HG02970 (cell line): Measurements from ENCODE around the gene KRT80.

Source experiments
- ATAC-seq: cut with Tn5 transposase; IDR thresholded peaks from one replicate; pipeline ENCODE4 v1.9.1; 2021; ENCODE audit warnings: mild to moderate bottlenecking, moderate library complexity, moderate number of reproducible peaks; ENCODE audit not compliant: unreplicated experiment, low FRiP score

KRT80 gene

GRCh38 chr12:52200086-52200780 lies 8.4 kb upstream of the KRT80 start:
- no peak for ATAC-seq

- ATAC-seq, result no peak
Observed at GRCh38 chr12:52199294-52199919, 7.6 kb upstream of the KRT80 start.

GRCh38 chr12:52198454-52199215 lies 6.8 kb upstream of the KRT80 start:
- no peak for ATAC-seq

GRCh38 chr12:52197371-52198231 lies 5.8 kb upstream of the KRT80 start:
- ATAC-seq, result no peak

DNA sequence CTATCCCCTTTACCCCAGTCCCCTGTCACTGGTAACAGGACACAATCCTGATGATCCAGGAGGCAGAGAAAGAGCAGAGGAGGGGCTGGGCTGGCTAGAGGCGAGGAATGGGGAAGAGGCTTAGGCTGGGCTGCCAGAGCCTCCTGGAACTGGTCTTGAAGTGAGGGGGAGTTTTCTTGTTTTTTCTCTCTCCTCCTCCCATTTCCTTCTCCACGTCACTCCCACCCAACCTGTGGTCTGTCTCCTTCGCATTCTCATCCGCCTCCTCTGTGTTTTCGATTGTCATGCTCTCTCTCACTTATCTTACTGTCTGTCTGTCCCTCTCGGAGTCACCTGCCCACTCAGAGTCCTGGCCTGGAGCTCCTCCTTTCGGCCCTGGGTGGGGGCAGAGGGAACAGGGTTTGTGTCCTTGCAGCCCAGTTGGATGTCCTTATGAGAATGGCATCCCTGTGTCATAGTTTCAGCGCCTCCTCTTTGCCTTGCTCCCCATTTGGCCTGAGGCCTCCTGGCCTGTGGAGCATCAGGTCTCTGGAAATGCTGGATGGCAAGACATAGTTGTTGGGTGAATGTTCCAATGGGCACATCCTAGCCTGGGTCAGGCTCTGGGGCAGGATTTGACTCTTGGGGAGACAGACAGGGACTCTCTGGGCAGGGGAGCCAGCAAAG lies 3.4 kb upstream of the KRT80 start:
- no peak for ATAC-seq

DNA sequence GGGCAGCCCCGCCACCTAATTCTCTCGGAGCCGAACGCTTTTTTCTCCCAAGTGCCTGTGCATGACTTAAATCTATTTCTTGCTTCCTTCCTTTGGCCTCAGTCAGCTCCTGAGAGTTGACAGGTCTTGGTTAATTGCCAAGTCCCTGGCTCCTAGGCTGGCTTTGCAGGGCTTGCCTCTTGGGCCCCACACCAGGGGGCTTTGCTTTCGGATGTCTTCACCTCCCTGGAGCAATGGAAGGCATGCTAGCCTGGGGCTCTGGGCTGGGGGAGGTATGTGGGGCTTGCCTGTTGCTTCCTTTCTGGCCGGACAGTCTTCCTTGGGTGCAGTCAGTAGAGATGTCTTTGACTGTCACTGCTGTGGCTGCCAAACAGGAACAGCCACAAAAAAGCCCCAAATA lies 2.2 kb upstream of the KRT80 start:
- ATAC-seq, result no peak

- no peak for ATAC-seq
Observed at GRCh38 chr12:52193532-52193931, 1.7 kb upstream of the KRT80 start.

GRCh38 chr12:52190860-52191729 lies 719 bp downstream of the KRT80 start:
- ATAC-seq, result no peak

GRCh38 chr12:52189376-52190174 lies 2.2 kb downstream of the KRT80 start:
- ATAC-seq, result no peak

DNA sequence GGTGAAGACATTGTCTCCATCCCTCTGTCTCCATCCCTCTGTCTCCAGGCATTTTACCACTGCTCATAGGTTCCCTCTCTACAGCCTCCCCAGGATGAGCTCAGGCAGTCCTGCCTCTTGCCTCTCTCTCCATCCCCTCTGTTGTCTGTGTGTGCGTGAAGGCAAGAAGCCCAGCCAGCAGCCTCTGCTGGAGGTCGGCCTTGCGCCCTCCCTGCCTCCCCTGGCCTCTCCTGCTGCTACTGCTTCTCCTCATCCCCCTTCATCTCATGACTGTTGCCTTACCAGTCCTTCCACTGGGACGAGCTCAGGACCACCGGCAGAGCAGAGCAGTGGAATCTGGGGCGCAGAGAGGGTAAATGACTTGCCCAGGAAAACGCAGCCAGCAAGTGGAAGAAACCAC lies 3.2 kb downstream of the KRT80 start:
- no peak for ATAC-seq

DNA sequence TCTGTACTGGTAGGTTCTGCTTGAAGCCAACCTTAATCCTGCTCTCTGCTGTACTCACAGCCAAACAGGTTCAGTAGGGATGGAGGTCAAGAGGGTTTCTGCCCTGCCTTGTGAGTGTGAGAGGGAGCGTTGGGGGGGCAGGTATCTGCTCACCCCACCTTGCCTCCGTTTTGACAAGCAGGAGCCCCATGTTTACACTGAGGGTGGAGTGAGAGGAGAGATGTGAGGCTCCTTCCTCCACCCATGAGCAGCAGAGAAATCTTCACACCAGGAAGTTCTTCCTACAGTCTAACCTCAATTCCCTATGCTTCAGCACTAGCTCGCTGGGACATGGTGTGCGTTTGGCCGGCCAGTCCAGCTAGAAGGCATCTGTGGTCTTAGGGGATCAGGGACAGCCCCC lies 4.2 kb downstream of the KRT80 start:
- ATAC-seq, result no peak

- ATAC-seq, result no peak
Observed at GRCh38 chr12:52187206-52187605, 4.6 kb downstream of the KRT80 start.

DNA sequence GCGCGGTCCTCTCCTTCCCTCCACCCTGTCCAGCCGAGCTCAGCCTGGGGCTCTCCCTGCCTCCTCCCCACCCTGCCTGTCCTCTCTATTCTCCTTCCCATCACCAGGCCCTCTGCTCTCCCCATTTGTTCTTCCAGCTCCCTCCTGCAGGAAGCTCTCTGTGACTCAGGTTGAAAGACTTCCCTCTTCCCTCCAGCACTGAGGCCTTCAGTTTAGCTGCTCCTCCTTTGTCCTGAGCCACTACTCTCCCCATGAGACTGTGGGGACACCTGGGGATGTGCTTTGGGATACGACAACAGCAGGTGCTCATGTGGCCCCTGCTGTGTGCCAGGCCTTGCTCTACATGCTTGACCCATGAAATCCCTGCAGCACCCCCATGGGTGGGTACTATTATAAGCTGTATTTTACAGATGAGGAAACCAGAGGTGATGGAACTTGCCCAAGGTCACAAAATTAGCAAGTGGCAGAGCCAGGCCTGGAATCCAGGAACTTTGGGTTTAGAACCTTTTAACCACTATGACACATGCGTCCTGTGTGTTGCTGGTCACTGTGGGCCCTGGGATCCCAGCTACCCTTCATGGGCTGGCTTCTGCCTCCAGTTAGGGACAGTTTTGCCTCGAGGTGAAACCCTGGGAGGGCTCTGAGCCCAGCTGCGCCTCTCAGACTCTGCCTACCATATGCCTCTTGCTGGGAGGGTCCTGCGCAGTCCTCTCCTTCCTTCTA lies 5.5 kb downstream of the KRT80 start:
- ATAC-seq, result no peak

DNA sequence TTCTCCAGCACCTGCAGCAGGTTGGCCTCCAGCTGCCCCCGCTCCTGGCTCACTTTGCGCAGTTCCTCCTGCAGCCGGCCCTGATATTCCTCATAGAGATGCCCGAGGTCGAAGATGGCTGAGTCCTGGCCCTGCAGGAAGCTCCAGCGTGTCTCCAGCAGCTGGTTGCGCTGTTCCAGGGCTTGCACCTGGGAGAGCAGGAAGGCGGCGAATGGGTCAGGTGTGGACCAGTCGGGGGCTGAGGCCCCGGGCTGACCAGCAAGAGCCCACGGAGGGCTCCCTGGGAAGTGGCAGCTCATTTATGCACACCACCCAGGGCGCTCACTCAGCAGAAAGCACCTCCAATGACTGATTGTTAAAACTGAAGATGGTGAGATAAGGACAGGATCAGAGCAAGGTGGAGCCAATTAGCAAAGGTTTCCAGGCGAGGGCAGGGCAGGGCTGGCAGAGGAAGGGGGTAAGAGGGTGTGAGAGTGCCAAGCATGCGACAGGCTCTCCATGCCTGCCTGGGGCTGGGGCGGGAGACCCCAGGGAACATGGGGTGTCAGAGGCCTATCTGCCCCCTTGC lies 6.3 kb downstream of the KRT80 start:
- no peak for ATAC-seq

- no peak for ATAC-seq
Observed at GRCh38 chr12:52184813-52185212, 7.0 kb downstream of the KRT80 start.

GRCh38 chr12:52183971-52184370 lies 7.8 kb downstream of the KRT80 start:
- no peak for ATAC-seq

DNA sequence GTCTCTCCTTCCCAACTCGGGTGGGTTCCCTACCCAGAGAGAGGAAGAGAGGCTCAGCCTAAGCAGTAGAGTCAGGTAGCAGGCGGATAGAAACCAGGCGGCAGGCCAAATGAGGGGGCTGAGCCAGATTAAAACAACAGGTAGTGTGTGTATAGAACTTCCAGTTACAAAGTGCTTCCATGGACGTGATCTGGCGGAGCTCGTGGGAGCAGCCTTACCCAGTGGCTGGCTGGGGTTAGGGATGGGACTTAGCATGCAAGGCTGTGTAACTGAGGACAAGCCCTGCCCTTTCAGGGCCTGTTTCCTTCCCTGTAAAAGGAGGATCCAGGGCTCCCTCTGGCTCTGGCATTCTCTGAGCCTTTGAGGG lies 8.3 kb downstream of the KRT80 start:
- ATAC-seq, result no peak
